ENCODE measurements around the gene CLEC20A. TPM values are rescaled to one million over a fixed set of nuclear protein-coding genes. Genes with fewer than 3 reads are reported as not detected.

The CLEC20A gene
- total RNA-seq, 1 donor from 2014 or later, result not detected

DNA sequence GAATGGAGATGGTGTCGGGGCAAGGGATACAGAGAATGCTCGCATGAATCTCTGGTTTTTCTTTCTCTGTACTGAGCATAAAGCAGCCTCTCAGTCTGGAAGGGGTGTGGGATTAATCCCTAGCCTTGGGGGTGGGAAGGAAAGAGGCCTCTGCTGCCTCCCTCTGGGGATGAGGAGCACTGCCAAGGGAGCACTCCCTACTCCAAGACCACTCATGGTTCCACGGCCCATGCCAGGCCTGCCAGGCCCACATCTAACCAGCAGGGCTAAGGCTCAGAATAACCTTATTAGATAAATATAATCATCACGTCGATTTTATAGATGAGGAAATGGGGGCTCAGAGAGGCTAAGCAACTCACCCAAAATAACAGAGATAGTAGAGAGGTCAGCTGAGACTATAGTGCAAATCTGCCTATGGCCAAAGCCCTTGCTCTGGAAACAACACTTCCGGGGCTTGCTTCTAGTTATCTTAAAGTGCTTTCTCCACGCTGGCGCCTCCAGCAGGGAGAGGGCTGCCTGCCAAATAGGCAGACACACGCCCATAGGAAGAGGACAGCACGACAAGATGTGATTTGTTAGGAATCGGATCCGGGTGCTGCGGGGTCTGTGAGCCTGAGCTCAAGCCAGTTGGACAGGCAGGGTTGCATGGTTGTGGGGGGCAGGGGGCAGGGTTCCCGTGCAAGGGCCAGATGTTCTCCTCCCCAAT lies 16.7 kb upstream of the CLEC20A start:
- H3K4me3 ChIP-seq (ENCODE audit: low read depth, low read length), result no peak overlapping the region
- no peaks in the 10 kb centered on the region for H3K27me3 ChIP-seq (ENCODE audit: control insufficient read depth, insufficient read depth, low read length)
- H3K36me3 ChIP-seq (ENCODE audit: control insufficient read depth, insufficient read depth, low read length), result no peaks in the 10 kb centered on the region
- no peak for DNase-seq (ENCODE audit: low read depth)
- TF ChIP-seq, protein P1, sequence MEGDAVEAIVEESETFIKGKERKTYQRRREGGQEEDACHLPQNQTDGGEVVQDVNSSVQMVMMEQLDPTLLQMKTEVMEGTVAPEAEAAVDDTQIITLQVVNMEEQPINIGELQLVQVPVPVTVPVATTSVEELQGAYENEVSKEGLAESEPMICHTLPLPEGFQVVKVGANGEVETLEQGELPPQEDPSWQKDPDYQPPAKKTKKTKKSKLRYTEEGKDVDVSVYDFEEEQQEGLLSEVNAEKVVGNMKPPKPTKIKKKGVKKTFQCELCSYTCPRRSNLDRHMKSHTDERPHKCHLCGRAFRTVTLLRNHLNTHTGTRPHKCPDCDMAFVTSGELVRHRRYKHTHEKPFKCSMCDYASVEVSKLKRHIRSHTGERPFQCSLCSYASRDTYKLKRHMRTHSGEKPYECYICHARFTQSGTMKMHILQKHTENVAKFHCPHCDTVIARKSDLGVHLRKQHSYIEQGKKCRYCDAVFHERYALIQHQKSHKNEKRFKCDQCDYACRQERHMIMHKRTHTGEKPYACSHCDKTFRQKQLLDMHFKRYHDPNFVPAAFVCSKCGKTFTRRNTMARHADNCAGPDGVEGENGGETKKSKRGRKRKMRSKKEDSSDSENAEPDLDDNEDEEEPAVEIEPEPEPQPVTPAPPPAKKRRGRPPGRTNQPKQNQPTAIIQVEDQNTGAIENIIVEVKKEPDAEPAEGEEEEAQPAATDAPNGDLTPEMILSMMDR (IDR thresholded peaks at IDR 0.05; ENCODE audit: insufficient read depth, low read length, poor library complexity, severe bottlenecking), result no peak

DNA sequence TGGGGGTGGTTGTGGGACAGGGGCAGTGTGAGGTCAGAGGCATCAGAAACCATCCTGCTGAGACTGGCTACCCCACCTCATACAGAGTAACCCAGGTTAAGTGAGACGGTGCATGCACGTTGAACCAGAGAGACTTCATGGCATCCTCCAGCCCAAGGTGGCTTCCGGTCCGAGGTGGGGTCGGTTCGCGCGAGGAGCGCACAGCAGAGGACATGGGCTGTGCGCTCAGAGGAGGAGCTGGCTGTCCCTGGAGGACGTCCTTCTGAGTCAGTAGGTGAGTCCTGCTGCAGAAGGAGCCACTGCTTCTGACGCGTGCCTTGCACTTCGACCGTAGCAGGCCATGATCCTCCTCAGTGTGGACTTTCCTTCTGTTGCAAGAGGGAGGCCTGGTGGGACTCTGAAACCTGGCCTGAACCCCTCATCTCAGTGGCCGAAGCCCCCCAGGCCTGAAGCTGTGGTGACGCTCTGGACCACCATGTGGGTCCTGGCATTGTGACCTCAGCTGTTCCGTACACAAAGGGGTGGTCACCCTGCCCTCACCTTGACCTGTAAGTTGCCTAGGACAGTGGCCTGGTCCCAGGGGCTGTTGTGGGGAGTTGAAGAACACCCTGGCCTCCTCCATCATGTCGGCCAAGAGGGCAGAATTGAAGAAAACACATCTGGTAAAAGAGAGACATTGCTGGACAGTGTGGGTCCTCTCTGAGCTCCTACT lies 16.0 kb upstream of the CLEC20A start, which contains the start of gene TEX35:
Gene TEX35 (plus strand): TSS at position 544 of the 712 bp plus-strand sequence. CDS start 80 bp downstream, at position 624.
- H3K4me3 ChIP-seq (ENCODE audit: low read depth, low read length), result no peak within 1 kb of the TSS
- TF ChIP-seq, protein P1 (IDR thresholded peaks at IDR 0.05; ENCODE audit: insufficient read depth, low read length, poor library complexity, severe bottlenecking), result no peak
- no peaks in the 10 kb centered on the region for H3K27me3 ChIP-seq (ENCODE audit: control insufficient read depth, insufficient read depth, low read length)
- no peaks in the 10 kb centered on the region for H3K36me3 ChIP-seq (ENCODE audit: control insufficient read depth, insufficient read depth, low read length)
- DNase-seq (ENCODE audit: low read depth), result no peak

DNA sequence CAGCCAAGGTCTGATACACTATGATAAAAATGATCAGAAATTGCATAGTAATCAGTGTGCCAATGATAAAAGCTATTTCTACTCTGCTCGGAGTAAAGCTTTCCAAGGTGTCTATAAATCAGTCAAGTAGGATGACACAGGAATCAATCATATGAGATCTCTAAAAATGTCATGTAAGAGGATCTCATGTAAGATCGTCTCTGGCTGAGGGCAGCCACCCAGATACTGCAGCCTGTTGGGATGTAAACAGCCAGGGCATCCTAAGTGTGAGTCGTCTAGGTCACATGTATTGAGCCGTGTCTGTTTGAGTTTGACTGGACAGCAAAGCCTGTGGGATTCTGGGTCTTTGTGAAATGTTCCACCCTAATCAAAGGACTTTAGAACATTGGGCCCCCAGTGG lies 13.4 kb upstream of the CLEC20A start:
- no peaks in the 10 kb centered on the region for H3K36me3 ChIP-seq (ENCODE audit: control insufficient read depth, insufficient read depth, low read length)
- no peak overlapping the region for H3K4me3 ChIP-seq (ENCODE audit: low read depth, low read length)
- no peaks in the 10 kb centered on the region for H3K27me3 ChIP-seq (ENCODE audit: control insufficient read depth, insufficient read depth, low read length)
- TF ChIP-seq, protein P1 (IDR thresholded peaks at IDR 0.05; ENCODE audit: insufficient read depth, low read length, poor library complexity, severe bottlenecking), result no peak
- DNase-seq (ENCODE audit: low read depth), result no peak

DNA sequence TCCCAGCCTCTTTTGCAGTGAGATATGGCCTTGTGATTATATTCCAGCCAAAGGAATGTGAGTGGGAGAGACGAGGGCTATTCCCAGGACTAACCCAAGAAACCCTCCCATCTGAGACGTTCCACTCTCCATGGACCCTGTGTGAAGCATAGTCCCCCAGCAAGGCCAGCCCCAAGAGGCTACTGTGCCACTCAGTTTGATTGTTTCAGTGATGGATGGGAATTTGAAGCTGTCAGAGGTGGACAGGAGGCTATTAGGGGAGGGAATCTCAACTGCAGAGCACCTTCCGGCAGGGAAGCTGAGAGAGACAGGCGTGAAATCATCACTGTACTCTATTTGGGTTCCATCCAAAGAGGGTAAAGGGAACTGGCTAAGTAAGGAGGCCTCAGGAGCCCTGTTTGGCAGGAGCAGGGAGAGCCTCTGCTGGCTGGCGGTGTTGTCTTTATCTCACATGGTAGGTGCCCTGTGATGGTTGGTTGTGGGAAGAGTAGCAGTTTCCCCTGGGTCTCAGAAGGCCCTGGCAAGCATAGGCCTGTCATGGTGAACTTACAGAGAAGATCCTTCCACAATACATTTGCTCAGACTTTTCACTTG lies 12.7 kb upstream of the CLEC20A start:
- H3K36me3 ChIP-seq (ENCODE audit: control insufficient read depth, insufficient read depth, low read length), result no peaks in the 10 kb centered on the region
- DNase-seq (ENCODE audit: low read depth), result no peak
- TF ChIP-seq, protein P1 (IDR thresholded peaks at IDR 0.05; ENCODE audit: insufficient read depth, low read length, poor library complexity, severe bottlenecking), result no peak
- no peak overlapping the region for H3K4me3 ChIP-seq (ENCODE audit: low read depth, low read length)
- H3K27me3 ChIP-seq (ENCODE audit: control insufficient read depth, insufficient read depth, low read length), result no peaks in the 10 kb centered on the region

DNA sequence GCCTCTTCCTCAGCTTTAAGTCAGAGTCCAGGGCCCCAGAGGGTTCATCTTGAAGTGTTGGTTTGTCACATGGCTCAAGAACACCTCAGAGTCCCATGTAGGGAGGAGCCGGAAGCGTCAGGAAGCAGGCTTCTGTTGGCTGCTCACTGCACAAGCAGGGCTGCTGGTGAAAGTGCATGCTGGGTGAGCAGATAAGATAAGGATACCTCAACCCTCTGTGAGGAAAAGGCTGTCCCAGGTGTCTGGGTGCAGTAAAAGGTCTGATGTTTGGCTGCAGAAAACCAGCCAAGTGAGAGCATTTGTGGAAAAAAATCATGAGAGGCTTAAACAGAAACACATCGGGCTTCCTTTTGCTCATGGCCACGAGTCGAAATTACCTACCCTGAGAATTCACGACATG lies 9.9 kb upstream of the CLEC20A start:
- Histone ChIP-seq H3K27me3 (ENCODE audit: control insufficient read depth, insufficient read depth, low read length) (no peaks in the 10 kb centered on the region), H3K4me3 (ENCODE audit: low read depth, low read length) (no peak overlapping the region), H3K36me3 (ENCODE audit: control insufficient read depth, insufficient read depth, low read length) (no peaks in the 10 kb centered on the region)
- DNase-seq (ENCODE audit: low read depth), result no peak
- TF ChIP-seq, protein P1 (IDR thresholded peaks at IDR 0.05; ENCODE audit: insufficient read depth, low read length, poor library complexity, severe bottlenecking), result no peak
